ENCODE results near the gene ABLIM1.

Gene ABLIM1

GRCh38 chr10:114684084-114684821 is 26.2 kb upstream of the ABLIM1 start:
- TF ChIP-seq TAF1 (IDR thresholded peaks at IDR 0.05; ENCODE audit: borderline replicate concordance, insufficient read depth, low read length) (no peak), FOXP2 (optimal IDR thresholded peaks at IDR 0.05; ENCODE audit: borderline replicate concordance, extremely low read depth, extremely low read length, insufficient read depth) (no peak), SIN3A (IDR thresholded peaks at IDR 0.05; ENCODE audit: borderline replicate concordance, insufficient read depth, low read length) (no peak), REST (IDR thresholded peaks at IDR 0.05; ENCODE audit: insufficient read depth in 1 of 2, low read depth in 2 of 2, low read length in 2 of 2) (no peak), POLR2AphosphoS5 (IDR thresholded peaks at IDR 0.05; ENCODE audit: low read depth, low read length) (no peak)

- TF ChIP-seq REST (IDR thresholded peaks at IDR 0.05; ENCODE audit: insufficient read depth in 1 of 2, low read depth in 2 of 2, low read length in 2 of 2) (no peak), SIN3A (IDR thresholded peaks at IDR 0.05; ENCODE audit: borderline replicate concordance, insufficient read depth, low read length) (no peak), TAF1 (IDR thresholded peaks at IDR 0.05; ENCODE audit: borderline replicate concordance, insufficient read depth, low read length) (no peak), FOXP2 (optimal IDR thresholded peaks at IDR 0.05; ENCODE audit: borderline replicate concordance, extremely low read depth, extremely low read length, insufficient read depth) (no peak), POLR2AphosphoS5 (IDR thresholded peaks at IDR 0.05; ENCODE audit: low read depth, low read length) (no peak)
Observed at GRCh38 chr10:114683593-114683992, 25.5 kb upstream of the ABLIM1 start.

- no peak for TF ChIP-seq FOXP2 (optimal IDR thresholded peaks at IDR 0.05; ENCODE audit: borderline replicate concordance, extremely low read depth, extremely low read length, insufficient read depth)
- no peak for TF ChIP-seq REST (IDR thresholded peaks at IDR 0.05; ENCODE audit: insufficient read depth in 1 of 2, low read depth in 2 of 2, low read length in 2 of 2)
- TF ChIP-seq TAF1 (IDR thresholded peaks at IDR 0.05; ENCODE audit: borderline replicate concordance, insufficient read depth, low read length) = no peak
- TF ChIP-seq POLR2AphosphoS5 (IDR thresholded peaks at IDR 0.05; ENCODE audit: low read depth, low read length) = no peak
- no peak for TF ChIP-seq SIN3A (IDR thresholded peaks at IDR 0.05; ENCODE audit: borderline replicate concordance, insufficient read depth, low read length)
Observed at GRCh38 chr10:114683162-114683561, 25.1 kb upstream of the ABLIM1 start.

- TF ChIP-seq FOXP2 (optimal IDR thresholded peaks at IDR 0.05; ENCODE audit: borderline replicate concordance, extremely low read depth, extremely low read length, insufficient read depth) (no peak), POLR2AphosphoS5 (IDR thresholded peaks at IDR 0.05; ENCODE audit: low read depth, low read length) (no peak), SIN3A (IDR thresholded peaks at IDR 0.05; ENCODE audit: borderline replicate concordance, insufficient read depth, low read length) (no peak), REST (IDR thresholded peaks at IDR 0.05; ENCODE audit: insufficient read depth in 1 of 2, low read depth in 2 of 2, low read length in 2 of 2) (no peak), TAF1 (IDR thresholded peaks at IDR 0.05; ENCODE audit: borderline replicate concordance, insufficient read depth, low read length) (no peak)
Observed at GRCh38 chr10:114682532-114682931, 24.5 kb upstream of the ABLIM1 start.
